Tibial nerve (tissue), 4 donors: ENCODE measurements around the gene TRABD2B. TPM values are rescaled to one million over a fixed set of nuclear protein-coding genes. Genes with fewer than 3 reads are reported as not detected.

Experiments
- DNase-seq, 2 donors: peaks; one replicate each; pipeline ENCODE4 v3.0.0-alpha.2; 2019; ENCODE audit warnings: low spot score in 2 of 2
- H3K27ac ChIP-seq, 4 donors: fragments of 200-600 bp; sonication (generic) in 3 of 4; one replicate each; pipeline ENCODE4 v1.5.1; 2017 to 2019; ENCODE audit warnings: mild to moderate bottlenecking in 1 of 4
- H3K27me3 ChIP-seq, 2 donors: fragments of 200-600 bp; sonication (generic) in 1 of 2; one replicate each; pipeline versions ENCODE4 v1.5.1 to v1.6.0; 2017 to 2019
- H3K36me3 ChIP-seq, 3 donors: fragments of 200-600 bp; sonication (generic); one replicate each; pipeline ENCODE4 v1.5.1; 2018 to 2019
- H3K4me1 ChIP-seq, 4 donors: fragments of 200-600 bp; sonication (generic) in 3 of 4; one replicate each; pipeline ENCODE4 v1.5.1; 2017 to 2019
- H3K4me3 ChIP-seq, 4 donors: fragments of 200-600 bp; sonication (generic) in 3 of 4; one replicate each; pipeline ENCODE4 v1.5.1; 2017 to 2019; ENCODE audit warnings: mild to moderate bottlenecking in 1 of 4, moderate library complexity in 1 of 4
- H3K9me3 ChIP-seq, 4 donors: fragments of 200-600 bp; sonication (generic) in 3 of 4; one replicate each; pipeline ENCODE4 v1.5.1; 2017 to 2019
- EP300 ChIP-seq, 2 donors: sonication (generic); formaldehyde crosslinking; IDR thresholded peaks; one replicate each; pipeline ENCODE4 v1.6.1; 2017; ENCODE audit warnings: antibody characterized with exemption in 2 of 2, mild to moderate bottlenecking in 1 of 2
- POLR2A ChIP-seq, 2 donors: fragments of 450-650 bp; IDR thresholded peaks; one replicate each; pipeline ENCODE4 v1.6.1; 2017; ENCODE audit warnings: antibody characterized with exemption in 2 of 2, mild to moderate bottlenecking in 2 of 2, moderate library complexity in 2 of 2
- WGBS, 2 donors: methylation state at CpG; one replicate each; pipeline ENCODE4 v1.1.5; 2018; 5-methylcytosine and 5-hydroxymethylcytosine counted together
- total RNA-seq, 4 donors: library from RNA; depleted of rRNA; stranded (reverse); fragments of >200 nt; gene quantifications; one replicate each; pipeline ENCODE4 v1.1.0, GENCODE V29; 2016
- TF ChIP-seq, protein P1 (sequence below), 5 experiments: fragments of 200-600 bp in 3 of 5; fragments of 450-650 bp in 2 of 5; sonication (generic) in 3 of 5; IDR thresholded peaks; one replicate each; pipeline ENCODE4 v1.5.1; 2016 to 2019; ENCODE audit warnings: antibody characterized with exemption in 5 of 5, mild to moderate bottlenecking in 3 of 5, moderate library complexity in 2 of 5

Gene TRABD2B
- total RNA-seq, 4 donors from 2014 or later: 1.3 to 4.1 (median 2.3) TPM

DNA sequence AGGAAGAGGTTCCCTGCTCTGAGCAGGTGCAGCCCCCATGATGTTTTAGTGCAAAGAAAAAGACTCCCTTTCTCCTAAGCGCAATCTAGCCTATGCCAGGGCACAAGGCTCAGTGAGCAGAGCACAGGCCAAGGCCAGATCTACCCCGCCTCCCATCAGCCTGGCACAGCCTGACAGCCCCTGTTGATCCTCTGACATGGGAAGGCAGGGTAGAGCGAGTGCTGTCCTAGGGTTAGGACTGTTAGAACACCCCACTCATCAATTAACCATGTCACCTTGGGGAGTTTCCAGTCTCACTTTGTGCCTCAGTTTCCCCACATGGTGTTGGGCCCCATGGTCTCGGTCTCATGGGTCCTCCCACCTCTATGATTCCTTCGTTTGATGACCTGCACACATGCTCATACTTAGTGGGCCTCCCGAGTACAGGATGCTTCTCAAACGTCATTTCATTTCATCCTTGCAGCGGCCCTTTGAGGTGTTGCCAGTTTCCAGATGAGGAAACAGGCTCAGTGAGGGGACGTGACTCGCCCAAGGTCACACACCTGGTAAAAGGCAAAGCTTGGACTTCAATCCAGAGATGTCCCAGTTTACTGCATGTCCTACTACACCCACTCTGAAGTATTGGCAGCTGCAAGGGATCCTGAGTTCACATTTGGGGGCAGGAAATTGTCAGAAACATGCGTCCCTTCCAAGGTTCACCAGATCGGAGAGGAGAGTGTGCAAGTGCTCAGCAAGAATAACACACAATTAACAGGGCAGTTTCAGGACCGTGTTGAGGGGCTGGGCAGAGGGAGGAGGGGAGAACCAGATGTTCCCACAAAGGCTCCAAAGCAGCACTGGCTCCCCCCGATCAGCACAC lies 213.3 kb downstream of the TRABD2B start:
- WGBS, 2 donors: 77 to 79% methylated on average over 14 of the region's 14 CpGs
- Histone ChIP-seq H3K4me1 (peaks cover 0 to 56% (median 25%) of the 10 kb centered on the region in 4 donors), H3K4me3 (no peak overlapping the region), H3K27ac (peak overlapping the region in 1 of 4 donors; percentile 3), H3K27me3 (no peaks in the 10 kb centered on the region), H3K9me3 (no peaks in the 10 kb centered on the region), H3K36me3 (peaks cover 0 to 5% (median 0%) of the 10 kb centered on the region in 3 donors)
- no peak for DNase-seq
- TF ChIP-seq EP300 (IDR thresholded peaks at IDR 0.05) (no peak), POLR2A (IDR thresholded peaks at IDR 0.05) (no peak)
- TF ChIP-seq, protein P1, sequence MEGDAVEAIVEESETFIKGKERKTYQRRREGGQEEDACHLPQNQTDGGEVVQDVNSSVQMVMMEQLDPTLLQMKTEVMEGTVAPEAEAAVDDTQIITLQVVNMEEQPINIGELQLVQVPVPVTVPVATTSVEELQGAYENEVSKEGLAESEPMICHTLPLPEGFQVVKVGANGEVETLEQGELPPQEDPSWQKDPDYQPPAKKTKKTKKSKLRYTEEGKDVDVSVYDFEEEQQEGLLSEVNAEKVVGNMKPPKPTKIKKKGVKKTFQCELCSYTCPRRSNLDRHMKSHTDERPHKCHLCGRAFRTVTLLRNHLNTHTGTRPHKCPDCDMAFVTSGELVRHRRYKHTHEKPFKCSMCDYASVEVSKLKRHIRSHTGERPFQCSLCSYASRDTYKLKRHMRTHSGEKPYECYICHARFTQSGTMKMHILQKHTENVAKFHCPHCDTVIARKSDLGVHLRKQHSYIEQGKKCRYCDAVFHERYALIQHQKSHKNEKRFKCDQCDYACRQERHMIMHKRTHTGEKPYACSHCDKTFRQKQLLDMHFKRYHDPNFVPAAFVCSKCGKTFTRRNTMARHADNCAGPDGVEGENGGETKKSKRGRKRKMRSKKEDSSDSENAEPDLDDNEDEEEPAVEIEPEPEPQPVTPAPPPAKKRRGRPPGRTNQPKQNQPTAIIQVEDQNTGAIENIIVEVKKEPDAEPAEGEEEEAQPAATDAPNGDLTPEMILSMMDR (IDR thresholded peaks at IDR 0.05): no peak

DNA sequence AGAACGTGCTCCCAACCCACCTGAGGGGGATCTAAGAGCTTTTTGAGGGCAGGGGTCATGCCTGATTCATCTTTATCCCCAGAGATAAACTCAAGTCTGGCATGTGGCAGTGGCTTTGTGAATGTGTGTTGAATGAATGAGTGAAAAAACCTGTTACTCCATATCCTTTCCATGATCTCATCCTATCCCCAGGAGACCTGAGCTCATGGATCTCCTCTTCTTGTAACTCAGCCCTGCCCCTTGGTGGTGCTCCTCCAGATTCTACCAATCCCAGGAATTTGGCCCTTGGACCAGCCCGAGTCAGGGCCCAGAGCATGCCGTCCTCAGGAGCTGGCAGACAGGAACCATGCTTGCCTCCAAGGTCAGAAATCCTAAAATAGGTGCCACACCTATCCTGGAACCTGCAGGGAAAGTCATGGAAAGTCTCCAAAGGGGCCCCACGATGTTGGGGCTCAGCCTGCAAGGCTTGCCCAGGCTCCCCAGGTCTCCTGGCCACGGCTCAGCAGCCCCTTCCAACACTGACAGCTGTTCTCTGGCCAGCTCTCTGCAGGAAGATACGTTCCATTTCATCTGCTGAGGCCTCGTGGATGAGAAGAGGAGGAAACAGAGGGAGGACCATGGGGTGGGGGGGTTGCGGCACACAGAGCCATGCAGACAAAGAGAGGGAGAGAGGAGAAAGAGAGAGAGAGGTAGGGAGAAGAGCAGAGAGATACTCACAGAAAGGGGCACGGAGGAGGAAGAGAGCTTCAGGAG lies 214.6 kb downstream of the TRABD2B start:
- Histone ChIP-seq H3K4me1 (peaks cover 0 to 56% (median 25%) of the 10 kb centered on the region in 4 donors), H3K4me3 (no peak overlapping the region), H3K27me3 (no peaks in the 10 kb centered on the region), H3K9me3 (no peaks in the 10 kb centered on the region), H3K36me3 (peaks cover 0 to 4% (median 0%) of the 10 kb centered on the region in 3 donors), H3K27ac (peak overlapping the region in 2 of 4 donors; percentile 40 to 48)
- TF ChIP-seq, protein P1 (IDR thresholded peaks at IDR 0.05): peak in 1 of 5 experiments; percentile 25
- TF ChIP-seq POLR2A (IDR thresholded peaks at IDR 0.05) (no peak), EP300 (IDR thresholded peaks at IDR 0.05) (peak in 1 of 2 donors; percentile 43)
- peak; percentile 44 to 72 for DNase-seq
- WGBS, 2 donors: 68 to 78% methylated on average over 8 to 9 of the region's 9 CpGs

DNA sequence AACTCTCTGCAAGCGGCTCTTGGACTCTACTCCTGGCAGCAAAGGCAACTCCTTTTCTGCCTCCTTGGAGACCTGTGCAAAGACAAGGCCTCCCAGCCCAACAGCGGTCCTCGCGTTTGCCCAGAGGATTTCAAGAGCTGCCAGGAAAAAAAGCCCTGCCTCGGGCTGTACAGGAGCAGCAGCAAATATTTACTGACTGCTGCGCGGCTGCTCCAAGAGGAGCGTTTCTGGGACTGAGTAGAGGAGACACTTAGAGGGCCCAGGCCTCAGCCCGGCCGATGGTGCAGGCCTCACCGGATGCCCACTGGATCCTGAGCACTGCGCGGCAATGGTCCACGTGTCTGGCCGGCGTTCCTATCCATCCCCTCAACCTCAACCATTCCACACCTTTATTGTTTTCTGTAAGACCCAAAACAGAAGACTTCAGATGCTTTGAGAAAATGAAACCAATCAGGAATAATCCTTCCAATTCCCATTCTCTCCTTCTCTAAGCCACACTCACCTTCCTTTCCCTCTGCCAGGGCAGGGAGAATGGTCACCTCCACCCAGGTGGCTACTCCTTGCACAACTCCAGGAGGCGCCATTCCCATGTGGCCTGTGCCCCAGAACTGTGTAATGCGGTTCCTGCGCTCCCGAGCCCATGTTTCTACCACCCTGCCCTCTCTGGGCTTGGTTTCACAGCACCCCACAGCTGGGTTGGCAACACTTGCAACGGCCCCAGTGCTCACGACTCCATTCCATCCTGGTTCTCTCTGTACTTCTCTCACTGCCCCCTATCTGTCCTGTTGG lies 215.8 kb downstream of the TRABD2B start:
- WGBS, 2 donors: 90 to 92% methylated on average over 18 to 22 of the region's 22 CpGs
- peaks cover 0 to 15% (median 0%) of the 10 kb centered on the region in 3 donors for H3K36me3 ChIP-seq
- TF ChIP-seq EP300 (IDR thresholded peaks at IDR 0.05) (no peak), POLR2A (IDR thresholded peaks at IDR 0.05) (no peak)
- TF ChIP-seq, protein P1 (IDR thresholded peaks at IDR 0.05): no peak
- no peak for DNase-seq
- H3K9me3 ChIP-seq: no peaks in the 10 kb centered on the region
- peaks cover 0 to 56% (median 25%) of the 10 kb centered on the region in 4 donors for H3K4me1 ChIP-seq
- H3K27ac ChIP-seq: no peak overlapping the region
- H3K4me3 ChIP-seq: no peak overlapping the region
- no peaks in the 10 kb centered on the region for H3K27me3 ChIP-seq

DNA sequence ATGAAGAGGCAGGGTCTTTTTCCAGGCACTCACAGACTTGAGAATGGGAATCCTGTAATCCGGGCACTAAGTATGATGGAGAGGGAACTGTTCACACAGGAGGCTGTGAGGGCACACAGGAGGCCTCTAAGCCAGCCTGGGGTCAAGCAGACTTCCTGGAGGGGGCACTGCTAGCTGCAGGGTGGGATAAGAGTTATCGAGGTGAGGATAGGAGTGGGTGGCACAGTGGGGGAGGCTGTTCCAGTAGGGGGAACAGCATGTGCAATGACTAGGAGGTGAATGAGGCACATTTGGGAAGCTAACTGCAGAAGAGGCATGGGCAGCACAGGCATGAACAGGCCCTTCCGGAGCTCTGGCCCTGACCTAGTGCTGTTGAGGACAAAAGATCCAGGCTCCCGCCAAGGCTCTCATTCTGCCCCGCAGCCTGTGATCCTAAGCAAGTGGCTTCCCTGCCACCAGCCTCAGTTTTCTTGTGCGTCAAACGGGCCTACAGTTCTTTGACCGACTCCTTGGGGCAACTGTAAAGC lies 216.7 kb downstream of the TRABD2B start:
- peaks cover 0 to 51% (median 21%) of the 10 kb centered on the region in 4 donors for H3K4me1 ChIP-seq
- DNase-seq: no peak
- TF ChIP-seq, protein P1 (IDR thresholded peaks at IDR 0.05): no peak
- TF ChIP-seq POLR2A (IDR thresholded peaks at IDR 0.05): no peak
- TF ChIP-seq EP300 (IDR thresholded peaks at IDR 0.05): no peak
- no peak overlapping the region for H3K27ac ChIP-seq
- 84 to 88% methylated on average over 8 of the region's 8 CpGs for WGBS, 2 donors
- H3K4me3 ChIP-seq: no peak overlapping the region
- no peaks in the 10 kb centered on the region for H3K27me3 ChIP-seq
- H3K36me3 ChIP-seq: peaks cover 0 to 18% (median 0%) of the 10 kb centered on the region in 3 donors
- H3K9me3 ChIP-seq: no peaks in the 10 kb centered on the region
